ENCODE results near the gene OR4D11.
"Not testable (repeated sequence)": the region's sequence is repeated elsewhere in the genome, so short reads cannot be mapped to it uniquely, and the experiment has no call there.

The OR4D11 gene

GRCh38 chr11:59503276-59503675 lies at the start of gene OR4D11:
Gene OR4D11, plus strand, starts transcription at chr11:59503576. Its CDS starts 0 bp downstream, at chr11:59503576.
- Histone ChIP-seq H3K9me3 (ENCODE audit: control insufficient read depth, insufficient read depth, low read length) (no peaks in the 10 kb centered on the region), H3K4me1 (ENCODE audit: insufficient read depth, low read length) (no peaks in the 10 kb centered on the region), H3K36me3 (ENCODE audit: insufficient read depth, low read length) (no peaks in the 10 kb centered on the region; the same call in 1 of the 2 replicates), H3K9ac (ENCODE audit: low read depth, low read length) (no peak within 1 kb of the TSS)

GRCh38 chr11:59456661-59457060 lies 46.7 kb upstream of the OR4D11 start, which contains the start of gene OR4D6:
Gene OR4D6, plus strand, starts transcription at chr11:59456961. Its CDS starts 0 bp downstream, at chr11:59456961.
- Histone ChIP-seq H3K4me1 (ENCODE audit: insufficient read depth, low read length) (no peaks in the 10 kb centered on the region), H3K9ac (ENCODE audit: low read depth, low read length) (no peak within 1 kb of the TSS), H3K9me3 (ENCODE audit: control insufficient read depth, insufficient read depth, low read length) (no peaks in the 10 kb centered on the region), H3K36me3 (ENCODE audit: insufficient read depth, low read length) (no peaks in the 10 kb centered on the region)

GRCh38 chr11:59459916-59460315 lies 43.5 kb upstream of the OR4D11 start:
- H3K4me1 ChIP-seq (ENCODE audit: insufficient read depth, low read length) = no peaks in the 10 kb centered on the region
- no peaks in the 10 kb centered on the region for H3K36me3 ChIP-seq (ENCODE audit: insufficient read depth, low read length)
- H3K9me3 ChIP-seq (ENCODE audit: control insufficient read depth, insufficient read depth, low read length) = no peaks in the 10 kb centered on the region
- H3K9ac ChIP-seq (ENCODE audit: low read depth, low read length) = no peak overlapping the region

GRCh38 chr11:59463190-59463641 lies 40.2 kb upstream of the OR4D11 start:
- Histone ChIP-seq H3K4me1 (ENCODE audit: insufficient read depth, low read length) (no peaks in the 10 kb centered on the region), H3K36me3 (ENCODE audit: insufficient read depth, low read length) (no peaks in the 10 kb centered on the region), H3K9ac (ENCODE audit: low read depth, low read length) (no peak overlapping the region), H3K9me3 (ENCODE audit: control insufficient read depth, insufficient read depth, low read length) (no peaks in the 10 kb centered on the region)

GRCh38 chr11:59473015-59473414 lies 30.4 kb upstream of the OR4D11 start, which contains the start of gene OR4D10:
Gene OR4D10, plus strand, starts transcription at chr11:59473315. Its CDS starts 4,115 bp downstream, at chr11:59477430.
- no peaks in the 10 kb centered on the region for H3K4me1 ChIP-seq (ENCODE audit: insufficient read depth, low read length)
- no peaks in the 10 kb centered on the region for H3K36me3 ChIP-seq (ENCODE audit: insufficient read depth, low read length)
- H3K9me3 ChIP-seq (ENCODE audit: control insufficient read depth, insufficient read depth, low read length) = no peaks in the 10 kb centered on the region
- no peak within 1 kb of the TSS for H3K9ac ChIP-seq (ENCODE audit: low read depth, low read length)

GRCh38 chr11:59475176-59475575 lies 28.2 kb upstream of the OR4D11 start:
- H3K9me3 ChIP-seq (ENCODE audit: control insufficient read depth, insufficient read depth, low read length) = no peaks in the 10 kb centered on the region
- H3K36me3 ChIP-seq (ENCODE audit: insufficient read depth, low read length) = no peaks in the 10 kb centered on the region

GRCh38 chr11:59479906-59480305 lies 23.5 kb upstream of the OR4D11 start:
- H3K9me3 ChIP-seq (ENCODE audit: control insufficient read depth, insufficient read depth, low read length) = no peaks in the 10 kb centered on the region
- H3K4me1 ChIP-seq (ENCODE audit: insufficient read depth, low read length) = no peaks in the 10 kb centered on the region
- H3K36me3 ChIP-seq (ENCODE audit: insufficient read depth, low read length) = no peaks in the 10 kb centered on the region
- H3K9ac ChIP-seq (ENCODE audit: low read depth, low read length) = no peak overlapping the region

More at GRCh38 chr11:59475176-59475575, 28.2 kb upstream of the OR4D11 start:
- no peaks in the 10 kb centered on the region for H3K4me1 ChIP-seq (ENCODE audit: insufficient read depth, low read length)
- H3K9ac ChIP-seq (ENCODE audit: low read depth, low read length) = no peak overlapping the region

GRCh38 chr11:59480359-59480758 lies 23.0 kb upstream of the OR4D11 start:
- Histone ChIP-seq H3K36me3 (ENCODE audit: insufficient read depth, low read length) (no peaks in the 10 kb centered on the region), H3K9ac (ENCODE audit: low read depth, low read length) (no peak overlapping the region), H3K9me3 (ENCODE audit: control insufficient read depth, insufficient read depth, low read length) (no peaks in the 10 kb centered on the region), H3K4me1 (ENCODE audit: insufficient read depth, low read length) (no peaks in the 10 kb centered on the region)

GRCh38 chr11:59501931-59502330 lies 1.4 kb upstream of the OR4D11 start:
- no peaks in the 10 kb centered on the region for H3K9me3 ChIP-seq (ENCODE audit: control insufficient read depth, insufficient read depth, low read length)

GRCh38 chr11:59510941-59511589 lies 7.7 kb downstream of the OR4D11 start, which contains the start of gene OR4D9:
Gene OR4D9, plus strand, starts transcription at chr11:59511539. Its CDS starts 3,374 bp downstream, at chr11:59514913.
- no peaks in the 10 kb centered on the region for H3K4me1 ChIP-seq (ENCODE audit: insufficient read depth, low read length)
- H3K36me3 ChIP-seq (ENCODE audit: insufficient read depth, low read length) = no peaks in the 10 kb centered on the region
- H3K9ac ChIP-seq (ENCODE audit: low read depth, low read length) = no peak within 1 kb of the TSS
- no peaks in the 10 kb centered on the region for H3K9me3 ChIP-seq (ENCODE audit: control insufficient read depth, insufficient read depth, low read length)

More at GRCh38 chr11:59501931-59502330, 1.4 kb upstream of the OR4D11 start:
- H3K4me1 ChIP-seq (ENCODE audit: insufficient read depth, low read length) = no peaks in the 10 kb centered on the region
- no peaks in the 10 kb centered on the region; the same call in 1 of the 2 replicates for H3K36me3 ChIP-seq (ENCODE audit: insufficient read depth, low read length)
- no peak overlapping the region for H3K9ac ChIP-seq (ENCODE audit: low read depth, low read length)

- no peaks in the 10 kb centered on the region for H3K36me3 ChIP-seq (ENCODE audit: insufficient read depth, low read length)
- H3K4me1 ChIP-seq (ENCODE audit: insufficient read depth, low read length) = no peaks in the 10 kb centered on the region
- no peak overlapping the region for H3K9ac ChIP-seq (ENCODE audit: low read depth, low read length)
- no peaks in the 10 kb centered on the region for H3K9me3 ChIP-seq (ENCODE audit: control insufficient read depth, insufficient read depth, low read length)
These were observed 8.3 kb downstream of the OR4D11 start for GRCh38 chr11:59511675-59512074.

- not testable (repeated sequence) for H3K4me1 ChIP-seq (ENCODE audit: insufficient read depth, low read length); H3K9me3 ChIP-seq (ENCODE audit: control insufficient read depth, insufficient read depth, low read length); H3K9ac ChIP-seq (ENCODE audit: low read depth, low read length); H3K36me3 ChIP-seq (ENCODE audit: insufficient read depth, low read length)
These were observed 16.8 kb downstream of the OR4D11 start for GRCh38 chr11:59520139-59520538.

GRCh38 chr11:59520741-59521140 lies 17.4 kb downstream of the OR4D11 start:
- Histone ChIP-seq H3K4me1 (ENCODE audit: insufficient read depth, low read length) (no peaks in the 10 kb centered on the region), H3K9me3 (ENCODE audit: control insufficient read depth, insufficient read depth, low read length) (no peaks in the 10 kb centered on the region), H3K36me3 (ENCODE audit: insufficient read depth, low read length) (no peaks in the 10 kb centered on the region), H3K9ac (ENCODE audit: low read depth, low read length) (no peak overlapping the region)

GRCh38 chr11:59523541-59523940 lies 20.2 kb downstream of the OR4D11 start:
- Histone ChIP-seq H3K9ac (ENCODE audit: low read depth, low read length) (no peak overlapping the region), H3K4me1 (ENCODE audit: insufficient read depth, low read length) (peaks cover 8% of the 10 kb centered on the region; the same call in 1 of the 2 replicates), H3K9me3 (ENCODE audit: control insufficient read depth, insufficient read depth, low read length) (no peaks in the 10 kb centered on the region), H3K36me3 (ENCODE audit: insufficient read depth, low read length) (no peaks in the 10 kb centered on the region)

GRCh38 chr11:59528711-59529110 lies 25.3 kb downstream of the OR4D11 start:
- H3K9ac ChIP-seq (ENCODE audit: low read depth, low read length) = no peak overlapping the region
- no peaks in the 10 kb centered on the region for H3K9me3 ChIP-seq (ENCODE audit: control insufficient read depth, insufficient read depth, low read length)
- peaks cover 15% of the 10 kb centered on the region; the same call in 1 of the 2 replicates for H3K4me1 ChIP-seq (ENCODE audit: insufficient read depth, low read length)
- H3K36me3 ChIP-seq (ENCODE audit: insufficient read depth, low read length) = no peaks in the 10 kb centered on the region
